ENCODE results near the gene NSL1.

DNA sequence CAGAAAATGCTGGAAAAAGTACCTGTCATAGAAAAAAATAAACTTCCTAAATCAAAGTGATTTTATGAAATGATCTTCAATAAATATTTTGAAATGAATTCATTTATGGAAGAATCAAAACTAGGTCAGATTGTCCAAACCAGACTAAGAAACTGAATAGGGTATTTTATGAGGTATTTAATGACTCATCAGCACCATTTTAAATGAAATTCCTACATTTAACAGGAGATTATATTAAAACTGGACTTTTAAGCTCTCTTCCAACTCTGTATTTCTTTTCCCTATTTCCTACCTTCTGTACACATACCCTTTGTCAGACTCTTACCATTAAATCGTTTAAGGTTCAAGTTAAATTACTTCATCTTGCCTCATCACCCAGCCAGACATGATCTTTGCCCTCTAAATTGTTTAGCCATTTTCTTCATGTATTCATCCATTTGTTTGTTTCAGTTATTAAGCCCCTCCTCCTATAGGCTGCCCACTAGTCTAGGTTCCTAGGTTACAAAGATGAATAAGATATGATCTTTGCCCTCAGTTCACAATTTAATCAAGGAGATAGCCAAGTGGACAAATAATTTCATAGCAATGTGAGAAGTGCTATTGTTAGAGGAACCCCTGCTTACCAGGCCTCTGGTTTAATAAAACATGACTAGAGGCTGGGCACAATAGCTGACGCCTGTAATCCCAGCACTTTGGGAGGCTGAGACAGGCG is 25.1 kb upstream of the NSL1 start:
- TF ChIP-seq, protein P1, sequence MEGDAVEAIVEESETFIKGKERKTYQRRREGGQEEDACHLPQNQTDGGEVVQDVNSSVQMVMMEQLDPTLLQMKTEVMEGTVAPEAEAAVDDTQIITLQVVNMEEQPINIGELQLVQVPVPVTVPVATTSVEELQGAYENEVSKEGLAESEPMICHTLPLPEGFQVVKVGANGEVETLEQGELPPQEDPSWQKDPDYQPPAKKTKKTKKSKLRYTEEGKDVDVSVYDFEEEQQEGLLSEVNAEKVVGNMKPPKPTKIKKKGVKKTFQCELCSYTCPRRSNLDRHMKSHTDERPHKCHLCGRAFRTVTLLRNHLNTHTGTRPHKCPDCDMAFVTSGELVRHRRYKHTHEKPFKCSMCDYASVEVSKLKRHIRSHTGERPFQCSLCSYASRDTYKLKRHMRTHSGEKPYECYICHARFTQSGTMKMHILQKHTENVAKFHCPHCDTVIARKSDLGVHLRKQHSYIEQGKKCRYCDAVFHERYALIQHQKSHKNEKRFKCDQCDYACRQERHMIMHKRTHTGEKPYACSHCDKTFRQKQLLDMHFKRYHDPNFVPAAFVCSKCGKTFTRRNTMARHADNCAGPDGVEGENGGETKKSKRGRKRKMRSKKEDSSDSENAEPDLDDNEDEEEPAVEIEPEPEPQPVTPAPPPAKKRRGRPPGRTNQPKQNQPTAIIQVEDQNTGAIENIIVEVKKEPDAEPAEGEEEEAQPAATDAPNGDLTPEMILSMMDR (IDR thresholded peaks at IDR 0.05): no peak
- no peak for TF ChIP-seq POLR2A (IDR thresholded peaks at IDR 0.05)
